Measurements from ENCODE around the gene ARMH4.

The ARMH4 gene

DNA sequence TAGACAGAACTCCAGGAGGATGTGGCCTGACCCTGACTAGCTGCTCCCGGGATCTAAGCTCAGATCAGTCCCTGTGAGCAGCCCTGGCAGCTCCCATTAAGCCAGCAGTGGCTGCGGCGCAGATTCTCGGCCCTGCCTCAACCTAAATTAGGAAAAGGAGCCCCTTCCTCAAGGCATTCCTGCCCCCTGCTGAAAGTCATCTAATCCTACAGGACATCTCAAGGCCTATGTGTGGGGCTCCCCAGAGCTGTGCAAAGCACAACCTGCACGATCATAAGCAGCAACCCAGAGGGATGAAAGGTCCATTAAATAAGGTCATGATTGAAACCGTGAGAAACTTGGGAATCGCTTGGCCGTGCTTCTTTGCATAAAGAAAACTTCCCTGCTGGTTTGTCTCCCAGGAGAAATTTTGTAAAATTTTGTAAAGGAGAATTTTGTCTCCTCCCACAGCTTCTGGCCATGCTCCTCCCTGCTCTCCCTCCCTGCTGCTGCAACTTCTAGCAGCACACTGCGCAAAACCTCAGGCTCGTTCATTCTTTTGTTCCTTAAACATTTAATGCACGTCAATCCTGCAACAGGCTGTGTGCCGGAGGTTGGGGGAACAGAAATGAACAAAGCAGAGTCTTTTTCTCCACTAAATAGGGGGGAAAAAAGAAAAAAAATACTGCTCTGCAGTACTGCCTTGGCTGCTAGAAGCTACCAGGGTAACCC is 189.5 kb downstream of the ARMH4 start:
- Histone ChIP-seq H3K79me2 (ENCODE audit: control insufficient read depth, low read length) (no peaks in the 10 kb centered on the region), H3F3A (ENCODE audit: control insufficient read depth, insufficient read depth) (no peaks in the 10 kb centered on the region), H3K36me3 (ENCODE audit: control insufficient read depth, low read length) (no peaks in the 10 kb centered on the region), H3K27me3 (ENCODE audit: control insufficient read depth, low read length) (no peaks in the 10 kb centered on the region), H3K4me3 (ENCODE audit: low read length) (no peak overlapping the region), H3K9me3 (ENCODE audit: control insufficient read depth, insufficient read depth, low read length) (no peaks in the 10 kb centered on the region), H4K20me1 (ENCODE audit: control insufficient read depth, insufficient read depth, low read depth, low read length) (no peaks in the 10 kb centered on the region), H3K9me2 (replicated peaks; ENCODE audit: control insufficient read depth, low read length) (no peaks in the 10 kb centered on the region), H3K4me1 (ENCODE audit: control insufficient read depth, low read length) (no peaks in the 10 kb centered on the region), H3K4me2 (ENCODE audit: low read length) (no peak overlapping the region), H3K27ac (ENCODE audit: low read depth, low read length) (no peak overlapping the region)
- TF ChIP-seq, protein P1, sequence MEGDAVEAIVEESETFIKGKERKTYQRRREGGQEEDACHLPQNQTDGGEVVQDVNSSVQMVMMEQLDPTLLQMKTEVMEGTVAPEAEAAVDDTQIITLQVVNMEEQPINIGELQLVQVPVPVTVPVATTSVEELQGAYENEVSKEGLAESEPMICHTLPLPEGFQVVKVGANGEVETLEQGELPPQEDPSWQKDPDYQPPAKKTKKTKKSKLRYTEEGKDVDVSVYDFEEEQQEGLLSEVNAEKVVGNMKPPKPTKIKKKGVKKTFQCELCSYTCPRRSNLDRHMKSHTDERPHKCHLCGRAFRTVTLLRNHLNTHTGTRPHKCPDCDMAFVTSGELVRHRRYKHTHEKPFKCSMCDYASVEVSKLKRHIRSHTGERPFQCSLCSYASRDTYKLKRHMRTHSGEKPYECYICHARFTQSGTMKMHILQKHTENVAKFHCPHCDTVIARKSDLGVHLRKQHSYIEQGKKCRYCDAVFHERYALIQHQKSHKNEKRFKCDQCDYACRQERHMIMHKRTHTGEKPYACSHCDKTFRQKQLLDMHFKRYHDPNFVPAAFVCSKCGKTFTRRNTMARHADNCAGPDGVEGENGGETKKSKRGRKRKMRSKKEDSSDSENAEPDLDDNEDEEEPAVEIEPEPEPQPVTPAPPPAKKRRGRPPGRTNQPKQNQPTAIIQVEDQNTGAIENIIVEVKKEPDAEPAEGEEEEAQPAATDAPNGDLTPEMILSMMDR (IDR thresholded peaks at IDR 0.05; ENCODE audit: low read depth, low read length, poor library complexity, severe bottlenecking), result no peak
- no peak for TF ChIP-seq EZH2phosphoT487 (IDR thresholded peaks at IDR 0.05; ENCODE audit: borderline replicate concordance, low read length)

DNA sequence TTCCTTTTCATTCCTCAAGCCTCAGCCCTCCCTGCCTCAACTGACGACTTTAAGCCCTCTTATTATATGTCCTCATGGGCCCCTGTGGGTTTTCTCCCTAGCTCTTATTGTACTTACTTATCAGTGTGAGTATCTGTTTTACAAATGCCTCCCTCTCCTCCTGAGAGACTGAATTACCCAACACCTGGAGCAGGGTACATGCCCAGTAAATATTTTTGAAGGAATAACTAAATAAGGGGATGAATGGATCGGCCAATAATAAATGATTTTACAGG is 190.3 kb downstream of the ARMH4 start:
- H3K27me3 ChIP-seq (ENCODE audit: control insufficient read depth, low read length), result no peaks in the 10 kb centered on the region
- TF ChIP-seq EZH2phosphoT487 (IDR thresholded peaks at IDR 0.05; ENCODE audit: borderline replicate concordance, low read length), result no peak
- TF ChIP-seq, protein P1 (IDR thresholded peaks at IDR 0.05; ENCODE audit: low read depth, low read length, poor library complexity, severe bottlenecking), result no peak
- no peak overlapping the region for H3K4me2 ChIP-seq (ENCODE audit: low read length)
- H3K36me3 ChIP-seq (ENCODE audit: control insufficient read depth, low read length), result no peaks in the 10 kb centered on the region
- no peaks in the 10 kb centered on the region for H3F3A ChIP-seq (ENCODE audit: control insufficient read depth, insufficient read depth)
- no peaks in the 10 kb centered on the region for H3K9me2 ChIP-seq (replicated peaks; ENCODE audit: control insufficient read depth, low read length)
- no peak overlapping the region for H3K27ac ChIP-seq (ENCODE audit: low read depth, low read length)
- no peaks in the 10 kb centered on the region for H3K9me3 ChIP-seq (ENCODE audit: control insufficient read depth, insufficient read depth, low read length)
- no peaks in the 10 kb centered on the region for H3K79me2 ChIP-seq (ENCODE audit: control insufficient read depth, low read length)
- H3K4me3 ChIP-seq (ENCODE audit: low read length), result no peak overlapping the region
- no peaks in the 10 kb centered on the region for H4K20me1 ChIP-seq (ENCODE audit: control insufficient read depth, insufficient read depth, low read depth, low read length)
- H3K4me1 ChIP-seq (ENCODE audit: control insufficient read depth, low read length), result no peaks in the 10 kb centered on the region

DNA sequence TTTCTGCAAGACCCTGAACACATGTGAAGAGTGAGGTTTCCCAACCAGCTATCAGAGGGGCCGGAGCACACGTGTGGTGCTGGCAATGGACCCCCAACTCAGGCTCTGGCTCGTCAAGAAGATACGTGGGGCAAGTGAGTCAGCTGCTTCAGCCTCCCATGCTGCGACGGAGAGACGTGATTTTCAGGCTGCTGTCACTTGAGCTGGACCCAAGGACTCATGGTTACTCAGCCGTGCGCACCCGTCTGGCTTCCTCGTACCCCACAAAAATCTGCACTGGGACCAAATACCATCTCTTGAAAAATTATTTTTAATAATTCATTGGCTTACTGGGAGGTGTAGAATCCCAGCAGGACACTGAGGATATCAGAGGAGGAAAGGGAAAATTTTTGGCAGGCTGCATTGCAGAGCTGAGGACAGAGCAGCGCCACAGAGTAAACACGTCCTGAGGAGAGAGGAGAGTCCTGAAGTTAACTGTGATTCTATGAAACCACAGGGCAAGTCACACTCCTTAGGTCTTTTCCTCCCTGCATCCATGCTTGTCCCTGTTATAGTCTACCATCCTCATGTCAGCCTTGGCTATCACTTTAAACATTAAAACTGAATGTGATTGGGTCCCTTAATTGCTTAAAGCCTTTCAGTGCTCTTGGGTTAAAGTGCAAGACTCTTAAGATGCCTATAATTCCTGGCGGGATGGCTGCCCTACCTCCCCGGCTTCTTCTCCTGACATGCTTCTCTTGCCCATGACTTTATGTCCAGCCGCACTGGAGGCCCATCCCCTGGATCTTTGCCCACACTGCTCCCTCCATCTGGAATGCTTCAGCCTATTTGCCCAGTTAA is 190.8 kb downstream of the ARMH4 start:
- Histone ChIP-seq H3K4me1 (ENCODE audit: control insufficient read depth, low read length) (no peaks in the 10 kb centered on the region), H3K4me2 (ENCODE audit: low read length) (no peak overlapping the region), H3F3A (ENCODE audit: control insufficient read depth, insufficient read depth) (no peaks in the 10 kb centered on the region), H3K4me3 (ENCODE audit: low read length) (no peak overlapping the region), H3K9me3 (ENCODE audit: control insufficient read depth, insufficient read depth, low read length) (no peaks in the 10 kb centered on the region), H3K27me3 (ENCODE audit: control insufficient read depth, low read length) (no peaks in the 10 kb centered on the region), H3K79me2 (ENCODE audit: control insufficient read depth, low read length) (no peaks in the 10 kb centered on the region), H4K20me1 (ENCODE audit: control insufficient read depth, insufficient read depth, low read depth, low read length) (no peaks in the 10 kb centered on the region), H3K27ac (ENCODE audit: low read depth, low read length) (no peak overlapping the region), H3K9me2 (replicated peaks; ENCODE audit: control insufficient read depth, low read length) (no peaks in the 10 kb centered on the region), H3K36me3 (ENCODE audit: control insufficient read depth, low read length) (no peaks in the 10 kb centered on the region)
- TF ChIP-seq EZH2phosphoT487 (IDR thresholded peaks at IDR 0.05; ENCODE audit: borderline replicate concordance, low read length), result no peak
- TF ChIP-seq, protein P1 (IDR thresholded peaks at IDR 0.05; ENCODE audit: low read depth, low read length, poor library complexity, severe bottlenecking), result no peak

All from DOHH2 (cell line).